Peyer's patch (tissue), 4 donors: ENCODE data around the gene CD38. TPM values are rescaled to one million over a fixed set of nuclear protein-coding genes. Genes with fewer than 3 reads are reported as not detected.

Experiments used
- DNase-seq, 3 donors: peaks; one replicate each; pipeline ENCODE4 v3.0.0-alpha.2; 2017 to 2019
- H3K27ac ChIP-seq, 4 donors: fragments of 200-600 bp; sonication (generic); one replicate each; pipeline ENCODE4 v1.5.1; 2016 to 2019
- H3K27me3 ChIP-seq, 2 donors: fragments of 200-600 bp; sonication (generic); one replicate each; pipeline ENCODE4 v1.5.1; 2019
- H3K36me3 ChIP-seq, 3 donors: fragments of 200-600 bp; sonication (generic); one replicate each; pipeline ENCODE4 v1.5.1; 2016 to 2019
- H3K4me1 ChIP-seq, 4 donors: fragments of 200-600 bp; sonication (generic); one replicate each; pipeline ENCODE4 v1.5.1; 2016 to 2019
- H3K4me3 ChIP-seq, 4 donors: fragments of 200-600 bp; sonication (generic); 1 replicate in 3 of 4; 2 replicates in 1 of 4; pipeline ENCODE4 v1.5.1; 2016 to 2019; ENCODE audit warnings: mild to moderate bottlenecking in 1 of 4
- H3K9me3 ChIP-seq, 4 donors: fragments of 200-600 bp; sonication (generic); one replicate each; pipeline ENCODE4 v1.5.1; 2016 to 2019; ENCODE audit warnings: mild to moderate bottlenecking in 1 of 4
- CTCF ChIP-seq, 6 experiments: fragments of 450-650 bp in 4 of 6; fragments of 200-600 bp in 2 of 6; sonication (generic) in 1 of 6; IDR thresholded peaks; one replicate each; pipeline ENCODE4 v1.5.1; 2017 to 2019; ENCODE audit warnings: antibody characterized with exemption in 6 of 6, mild to moderate bottlenecking in 3 of 6, moderate library complexity in 1 of 6
- POLR2A ChIP-seq, 2 donors: fragments of 450-650 bp; IDR thresholded peaks; one replicate each; pipeline ENCODE4 v1.5.1; 2017; ENCODE audit warnings: antibody characterized with exemption in 2 of 2, mild to moderate bottlenecking in 2 of 2, moderate library complexity in 2 of 2
- total RNA-seq, 4 donors: library from RNA; depleted of rRNA; stranded (reverse); fragments of >200 nt; gene quantifications; one replicate each; pipeline ENCODE4 v1.1.0, GENCODE V29; 2016

CD38 gene
- total RNA-seq, 4 donors from 2014 or later, result 2.1 to 19.0 (median 3.9) TPM

- H3K9me3 ChIP-seq, result no peaks in the 10 kb centered on the region
- H3K4me1 ChIP-seq, result no peaks in the 10 kb centered on the region
- no peak overlapping the region for H3K27ac ChIP-seq
- no peak for DNase-seq
- no peaks in the 10 kb centered on the region for H3K27me3 ChIP-seq
- TF ChIP-seq CTCF (IDR thresholded peaks at IDR 0.05), result no peak
- no peak for TF ChIP-seq POLR2A (IDR thresholded peaks at IDR 0.05)
- no peaks in the 10 kb centered on the region for H3K36me3 ChIP-seq
- H3K4me3 ChIP-seq, result no peak overlapping the region
Measured at GRCh38 chr4:15864651-15865566, 86.8 kb downstream of the CD38 start.

GRCh38 chr4:15868111-15868510 is 90.0 kb downstream of the CD38 start:
- H3K27ac ChIP-seq, result no peak overlapping the region
- no peaks in the 10 kb centered on the region for H3K9me3 ChIP-seq
- H3K27me3 ChIP-seq, result no peaks in the 10 kb centered on the region
- no peak for DNase-seq
- TF ChIP-seq POLR2A (IDR thresholded peaks at IDR 0.05) (no peak), CTCF (IDR thresholded peaks at IDR 0.05) (no peak)
- no peak overlapping the region for H3K4me3 ChIP-seq
- H3K4me1 ChIP-seq, result no peaks in the 10 kb centered on the region
- no peaks in the 10 kb centered on the region for H3K36me3 ChIP-seq

GRCh38 chr4:15868826-15869413 is 90.8 kb downstream of the CD38 start:
- H3K4me1 ChIP-seq, result no peaks in the 10 kb centered on the region
- H3K9me3 ChIP-seq, result no peaks in the 10 kb centered on the region
- no peaks in the 10 kb centered on the region for H3K36me3 ChIP-seq
- no peak for DNase-seq
- TF ChIP-seq POLR2A (IDR thresholded peaks at IDR 0.05), result no peak
- TF ChIP-seq CTCF (IDR thresholded peaks at IDR 0.05), result no peak
- H3K27me3 ChIP-seq, result no peaks in the 10 kb centered on the region
- no peak overlapping the region for H3K4me3 ChIP-seq
- H3K27ac ChIP-seq, result no peak overlapping the region

GRCh38 chr4:15870079-15870478 is 92.0 kb downstream of the CD38 start:
- TF ChIP-seq POLR2A (IDR thresholded peaks at IDR 0.05), result no peak
- no peak for TF ChIP-seq CTCF (IDR thresholded peaks at IDR 0.05)
- Histone ChIP-seq H3K27me3 (no peaks in the 10 kb centered on the region), H3K9me3 (no peaks in the 10 kb centered on the region), H3K36me3 (no peaks in the 10 kb centered on the region), H3K4me1 (no peaks in the 10 kb centered on the region), H3K4me3 (no peak overlapping the region), H3K27ac (no peak overlapping the region)
- DNase-seq, result no peak

GRCh38 chr4:15870921-15871664 is 93.0 kb downstream of the CD38 start:
- TF ChIP-seq CTCF (IDR thresholded peaks at IDR 0.05) (no peak), POLR2A (IDR thresholded peaks at IDR 0.05) (no peak)
- H3K27me3 ChIP-seq, result no peaks in the 10 kb centered on the region

More at GRCh38 chr4:15870921-15871664, 93.0 kb downstream of the CD38 start:
- Histone ChIP-seq H3K27ac (no peak overlapping the region), H3K9me3 (no peaks in the 10 kb centered on the region), H3K4me3 (no peak overlapping the region), H3K36me3 (no peaks in the 10 kb centered on the region), H3K4me1 (no peaks in the 10 kb centered on the region)
- DNase-seq, result no peak
